Right lobe of liver (tissue), 6 donors: Measurements from ENCODE around the gene FGF11. TPM values are rescaled to one million over a fixed set of nuclear protein-coding genes. Genes with fewer than 3 reads are reported as not detected.

Experiments used
- ATAC-seq, 4 donors: fragments of 200-7000 bp; cut with Tn5 transposase; one replicate each; pipeline ENCODE4 v1.9.1; 2020; ENCODE audit warnings: mild to moderate bottlenecking in 4 of 4, moderate library complexity in 4 of 4
- DNase-seq, 3 donors: peaks; one replicate each; pipeline ENCODE4 v3.0.0-alpha.2; 2020
- H3K27ac ChIP-seq, 3 donors: fragments of 200-600 bp; one replicate each; pipeline ENCODE4 v1.8.0; 2022
- H3K27me3 ChIP-seq, 2 donors: fragments of 200-600 bp; one replicate each; pipeline ENCODE4 v1.8.0; 2022
- H3K36me3 ChIP-seq, 4 donors: fragments of 200-600 bp; sonication (generic) in 1 of 4; one replicate each; pipeline versions ENCODE4 v1.5.1 to v1.8.0; 2017 to 2022; ENCODE audit warnings: control low read depth in 1 of 4
- H3K4me1 ChIP-seq, 4 donors: fragments of 200-600 bp; sonication (generic) in 1 of 4; one replicate each; pipeline versions ENCODE4 v1.5.1 to v1.8.0; 2017 to 2022; ENCODE audit warnings: control low read depth in 1 of 4
- H3K4me3 ChIP-seq, 3 donors: fragments of 200-600 bp; one replicate each; pipeline ENCODE4 v1.8.0; 2022
- H3K9me3 ChIP-seq, 4 donors: fragments of 200-600 bp; sonication (generic) in 1 of 4; one replicate each; pipeline versions ENCODE4 v1.5.1 to v1.8.0; 2017 to 2022; ENCODE audit warnings: control low read depth in 1 of 4
- POLR2A ChIP-seq: fragments of 450-650 bp; IDR thresholded peaks from one replicate; pipeline ENCODE4 v1.6.1; 2017; ENCODE audit warnings: antibody characterized with exemption, mild to moderate bottlenecking
- WGBS: methylation state at CpG from one replicate; pipeline ENCODE4 v1.1.6; 2018; ENCODE audit warnings: low coverage, low lambda C conversion rate; ENCODE audit not compliant: insufficient coverage; ENCODE audit errors: missing lambda C conversion rate; 5-methylcytosine and 5-hydroxymethylcytosine counted together
- intact Hi-C, 2 donors: fragments of 100-400 bp; cut with DNase I; formaldehyde crosslinking; loops; one replicate each; pipeline versions ENCODE4 v1.11.2 to v1.14.1; 2022
- total RNA-seq, 6 experiments: library from RNA; depleted of rRNA in 2 of 6; stranded (reverse); fragments of >200 nt in 2 of 6; fragmentation: NEBNext Ultra II Directional in 3 of 6; extraction: Animal tissue kit (Norgen Biotek cat#: 25700) in 3 of 6; gene quantifications; one replicate each; pipeline versions ENCODE4 v1.1.0 to v1.2.4, GENCODE V29; 2016 to 2023
- TF ChIP-seq, protein P1 (sequence below), 4 donors: fragments of 200-600 bp in 3 of 4; fragments of 450-650 bp in 1 of 4; IDR thresholded peaks; one replicate each; pipeline versions ENCODE4 v1.5.1 to v1.8.0; 2016 to 2022; ENCODE audit warnings: antibody characterized with exemption in 4 of 4, mild to moderate bottlenecking in 2 of 4
- donor health status: DM: no; HTN: yes; CAD: no.
- donor health status: DM: no; HTN: no; CAD: no.
- donor health status: DM: no; HTN: no; CAD: no.
- donor health status: DM: no; HTN: yes; CAD: no.
- donor health status: DM: no; HTN: yes; CAD: no.

Gene FGF11
- total RNA-seq, 6 experiments from 2014 or later = 0.37 to 0.84 (median 0.68) TPM; not detected in 1

DNA sequence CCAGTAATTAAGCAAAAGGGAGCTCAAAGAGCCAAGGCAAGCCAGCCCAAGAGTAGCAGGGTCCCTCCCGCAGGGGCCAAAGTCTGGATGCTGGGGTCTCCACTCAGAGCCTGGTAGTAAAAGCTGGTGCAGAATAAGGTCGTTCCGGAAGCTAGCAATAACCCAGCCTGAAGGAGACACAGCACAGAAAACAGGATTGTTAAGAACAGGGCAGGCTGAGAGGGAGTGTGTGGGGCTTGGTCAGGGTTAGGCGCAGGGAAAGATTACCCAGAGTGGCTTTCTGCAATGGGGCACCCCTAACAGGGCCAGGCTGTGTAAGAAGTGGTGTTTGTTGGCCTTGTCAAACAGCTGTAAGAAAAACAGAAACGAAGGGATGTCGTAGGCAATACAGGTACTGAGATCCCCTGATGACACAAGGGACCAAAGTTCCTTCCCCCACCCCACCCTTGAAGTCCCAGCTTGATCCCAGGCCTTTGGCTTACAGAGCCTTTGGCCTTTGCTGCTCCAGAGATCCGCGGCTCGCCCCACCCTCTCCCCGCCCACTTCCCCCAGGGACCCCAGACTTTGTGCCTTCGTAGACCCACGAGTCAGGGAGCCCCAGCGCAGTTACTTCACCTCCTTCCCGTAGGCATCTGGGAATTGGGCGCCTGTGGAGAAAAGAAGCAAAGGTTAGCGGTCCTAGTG is 36.1 kb upstream of the FGF11 start:
- intact Hi-C loops = no loop called here
- Histone ChIP-seq H3K36me3 (no peaks in the 10 kb centered on the region), H3K4me1 (peaks cover 0 to 10% (median 3%) of the 10 kb centered on the region in 4 donors), H3K27me3 (no peaks in the 10 kb centered on the region), H3K27ac (peak overlapping the region; percentile 86 to 87 (median 87)), H3K4me3 (peak overlapping the region; percentile 63 to 81 (median 74)), H3K9me3 (no peaks in the 10 kb centered on the region)
- WGBS = 15% methylated on average over 10 of the region's 16 CpGs
- ATAC-seq = peak; percentile 33 to 48 (median 38)
- no peak for TF ChIP-seq POLR2A
- TF ChIP-seq, protein P1, sequence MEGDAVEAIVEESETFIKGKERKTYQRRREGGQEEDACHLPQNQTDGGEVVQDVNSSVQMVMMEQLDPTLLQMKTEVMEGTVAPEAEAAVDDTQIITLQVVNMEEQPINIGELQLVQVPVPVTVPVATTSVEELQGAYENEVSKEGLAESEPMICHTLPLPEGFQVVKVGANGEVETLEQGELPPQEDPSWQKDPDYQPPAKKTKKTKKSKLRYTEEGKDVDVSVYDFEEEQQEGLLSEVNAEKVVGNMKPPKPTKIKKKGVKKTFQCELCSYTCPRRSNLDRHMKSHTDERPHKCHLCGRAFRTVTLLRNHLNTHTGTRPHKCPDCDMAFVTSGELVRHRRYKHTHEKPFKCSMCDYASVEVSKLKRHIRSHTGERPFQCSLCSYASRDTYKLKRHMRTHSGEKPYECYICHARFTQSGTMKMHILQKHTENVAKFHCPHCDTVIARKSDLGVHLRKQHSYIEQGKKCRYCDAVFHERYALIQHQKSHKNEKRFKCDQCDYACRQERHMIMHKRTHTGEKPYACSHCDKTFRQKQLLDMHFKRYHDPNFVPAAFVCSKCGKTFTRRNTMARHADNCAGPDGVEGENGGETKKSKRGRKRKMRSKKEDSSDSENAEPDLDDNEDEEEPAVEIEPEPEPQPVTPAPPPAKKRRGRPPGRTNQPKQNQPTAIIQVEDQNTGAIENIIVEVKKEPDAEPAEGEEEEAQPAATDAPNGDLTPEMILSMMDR (IDR thresholded peaks at IDR 0.05) = no peak
- peak; percentile 59 to 83 (median 80) for DNase-seq

DNA sequence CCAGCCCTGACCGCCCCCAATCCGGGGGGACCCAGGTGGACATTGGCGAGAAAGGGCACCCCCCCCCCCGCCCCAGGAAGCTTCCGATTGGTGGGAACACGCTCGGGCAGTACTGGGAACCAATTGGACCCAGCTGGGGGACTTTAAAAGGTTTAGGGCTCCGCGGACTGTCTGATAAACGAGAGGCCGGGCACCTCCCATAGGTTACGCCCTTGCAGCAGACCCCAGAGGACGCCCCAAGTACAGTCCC is 35.7 kb upstream of the FGF11 start:
- intact Hi-C loops = no loop called here
- peak; percentile 47 to 65 (median 60) for ATAC-seq

DNA sequence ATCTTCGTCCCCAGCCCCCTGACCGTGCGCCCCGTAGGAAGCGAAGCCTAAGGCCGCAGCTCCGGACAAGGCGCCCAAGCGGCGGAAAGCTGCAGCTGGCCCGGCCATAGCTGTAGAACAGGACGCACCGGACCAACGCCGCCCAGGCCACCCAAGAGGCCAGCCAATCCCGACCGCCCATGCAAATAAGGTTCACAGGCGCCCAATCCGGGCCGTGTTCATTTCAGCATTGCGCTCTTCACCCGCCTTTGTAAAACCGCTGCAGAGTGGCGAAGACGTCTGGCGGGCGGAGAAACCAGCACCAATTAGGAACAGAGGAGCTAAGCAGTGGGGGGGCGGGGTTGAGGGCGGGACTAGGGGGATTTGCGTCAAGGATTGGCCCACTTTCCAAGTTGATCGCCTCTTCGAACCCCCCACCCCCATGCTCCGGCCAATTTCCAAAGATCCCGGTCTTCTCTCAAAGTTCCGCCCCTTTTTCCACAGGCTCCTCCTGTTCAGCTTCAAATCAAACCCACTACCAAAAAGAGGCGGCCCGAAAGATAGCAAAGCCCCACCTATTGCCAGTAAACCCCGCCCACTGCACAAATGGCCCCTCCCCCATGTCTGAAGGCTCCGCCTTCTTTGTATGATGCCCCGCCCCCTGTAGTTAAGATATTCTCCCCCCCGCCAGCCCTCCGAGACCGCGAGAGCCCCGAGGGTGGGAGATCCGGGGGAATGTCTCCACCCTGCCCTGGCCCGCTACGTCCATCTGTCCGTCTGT is 35.2 kb upstream of the FGF11 start, which contains the start of gene TMEM256:
Gene TMEM256, minus strand, starts transcription at position 121 of the 760 bp plus-strand sequence. Its CDS starts 13 bp downstream, at position 108.
- Histone ChIP-seq H3K27ac (peak within 1 kb of the TSS; percentile 86 to 87 (median 87)), H3K36me3 (no peaks in the 10 kb centered on the region), H3K9me3 (no peaks in the 10 kb centered on the region), H3K4me3 (peak within 1 kb of the TSS; percentile 63 to 81 (median 74)), H3K4me1 (peaks cover 0 to 10% (median 3%) of the 10 kb centered on the region in 4 donors), H3K27me3 (no peaks in the 10 kb centered on the region)
- peak; percentile 86 to 94 (median 90) for ATAC-seq
- DNase-seq = peak; percentile 98 to 99 (median 99)
- intact Hi-C loops = no loop called here
- peak; percentile 98 for TF ChIP-seq POLR2A
- TF ChIP-seq, protein P1 (IDR thresholded peaks at IDR 0.05) = no peak
- WGBS = under 1% methylated on average over 30 of the region's 49 CpGs

More for the DNA sequence above, 35.7 kb upstream of the FGF11 start:
- peaks cover 0 to 10% (median 3%) of the 10 kb centered on the region in 4 donors for H3K4me1 ChIP-seq
- no peaks in the 10 kb centered on the region for H3K9me3 ChIP-seq
- no peaks in the 10 kb centered on the region for H3K27me3 ChIP-seq
- H3K36me3 ChIP-seq = no peaks in the 10 kb centered on the region
- peak overlapping the region; percentile 63 to 81 (median 74) for H3K4me3 ChIP-seq
- DNase-seq = no peak
- TF ChIP-seq, protein P1 (IDR thresholded peaks at IDR 0.05) = no peak
- no peak for TF ChIP-seq POLR2A
- H3K27ac ChIP-seq = peak overlapping the region; percentile 86 to 87 (median 87)
- WGBS = 2% methylated on average over 13 of the region's 13 CpGs

DNA sequence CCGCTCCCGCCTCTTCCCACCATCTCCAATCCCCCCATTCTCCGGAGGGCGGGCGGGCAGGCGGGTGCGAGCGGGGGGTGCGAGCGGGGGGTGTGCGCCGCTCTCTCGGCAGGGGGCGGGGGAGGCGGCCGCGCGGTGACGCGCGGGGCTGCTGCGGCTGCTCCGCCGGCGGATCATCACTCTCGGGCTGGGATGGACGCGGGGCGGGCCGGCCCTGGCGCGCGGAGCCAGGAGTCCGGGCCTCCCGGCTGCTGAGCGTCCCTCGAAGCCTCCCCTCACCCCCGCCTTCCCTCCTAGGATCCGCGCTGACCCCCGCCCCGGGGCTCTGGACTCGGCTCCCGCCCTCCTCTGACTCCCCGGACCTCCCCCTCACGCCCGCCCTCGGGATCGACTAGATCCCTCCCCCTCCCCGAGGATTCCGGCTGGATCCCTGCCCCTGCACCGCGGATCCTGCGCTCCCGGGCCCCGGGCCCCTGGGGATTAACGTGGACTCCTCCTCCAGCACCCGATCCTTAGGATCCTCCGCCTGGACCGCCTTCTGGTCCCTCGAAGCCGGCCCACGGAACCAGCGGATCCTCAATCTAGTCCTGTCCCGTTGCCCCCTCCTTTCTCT is 34.5 kb upstream of the FGF11 start:
- TF ChIP-seq, protein P1 (IDR thresholded peaks at IDR 0.05) = no peak
- TF ChIP-seq POLR2A = peak; percentile 41
- peak overlapping the region; percentile 45 to 81 (median 74) for H3K4me3 ChIP-seq
- no peaks in the 10 kb centered on the region for H3K27me3 ChIP-seq
- peak overlapping the region in 1 of 3 donors; percentile 17 for H3K27ac ChIP-seq
- WGBS = 8% methylated on average over 10 of the region's 65 CpGs
- ATAC-seq = peak; percentile 5 to 23 (median 15)
- no peaks in the 10 kb centered on the region for H3K36me3 ChIP-seq
- intact Hi-C loops = no loop called here
- peak; percentile 64 to 74 (median 72) for DNase-seq
- no peaks in the 10 kb centered on the region for H3K9me3 ChIP-seq
- H3K4me1 ChIP-seq = peaks cover 0 to 10% (median 3%) of the 10 kb centered on the region in 4 donors
